Globus pallidus (tissue), 1 donor: ENCODE results near the gene TXN2.
"Not testable (repeated sequence)": the region's sequence is repeated elsewhere in the genome, so short reads cannot be mapped to it uniquely, and the experiment has no call there.

Experiments used
- DNase-seq: peaks from one replicate; pipeline ENCODE4 v3.0.0-alpha.2; 2015; ENCODE audit warnings: low spot score

TXN2 gene

GRCh38 chr22:36455571-36456463 is 25.6 kb downstream of the TXN2 start:
- DNase-seq = no peak

GRCh38 chr22:36454916-36455570 is 26.4 kb downstream of the TXN2 start:
- DNase-seq = peak; percentile 71

GRCh38 chr22:36453855-36454378 is 27.5 kb downstream of the TXN2 start:
- no peak for DNase-seq

GRCh38 chr22:36452978-36453607 is 28.3 kb downstream of the TXN2 start:
- DNase-seq = not testable (repeated sequence)

GRCh38 chr22:36452250-36452977 is 29.0 kb downstream of the TXN2 start:
- no peak for DNase-seq

DNA sequence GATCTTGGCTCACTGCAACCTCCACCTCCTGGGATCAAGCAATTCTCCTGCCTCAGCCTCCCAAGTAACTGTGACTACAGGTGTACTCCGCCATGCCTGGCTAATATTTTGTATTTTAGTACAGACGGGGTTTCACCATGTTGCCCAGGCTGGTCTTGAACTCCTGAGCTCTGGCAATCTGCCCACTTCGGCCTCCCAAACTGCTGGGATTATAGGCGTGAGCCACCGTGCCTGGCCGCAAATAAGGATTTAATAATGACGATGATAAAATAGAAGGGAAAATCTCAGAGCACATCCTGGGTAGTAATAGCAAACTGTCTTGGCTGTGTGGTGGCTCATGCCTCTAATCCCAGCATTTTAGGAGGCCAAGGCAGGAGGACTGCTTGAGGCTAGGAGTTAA is 30.5 kb downstream of the TXN2 start:
- DNase-seq = not testable (repeated sequence)

DNA sequence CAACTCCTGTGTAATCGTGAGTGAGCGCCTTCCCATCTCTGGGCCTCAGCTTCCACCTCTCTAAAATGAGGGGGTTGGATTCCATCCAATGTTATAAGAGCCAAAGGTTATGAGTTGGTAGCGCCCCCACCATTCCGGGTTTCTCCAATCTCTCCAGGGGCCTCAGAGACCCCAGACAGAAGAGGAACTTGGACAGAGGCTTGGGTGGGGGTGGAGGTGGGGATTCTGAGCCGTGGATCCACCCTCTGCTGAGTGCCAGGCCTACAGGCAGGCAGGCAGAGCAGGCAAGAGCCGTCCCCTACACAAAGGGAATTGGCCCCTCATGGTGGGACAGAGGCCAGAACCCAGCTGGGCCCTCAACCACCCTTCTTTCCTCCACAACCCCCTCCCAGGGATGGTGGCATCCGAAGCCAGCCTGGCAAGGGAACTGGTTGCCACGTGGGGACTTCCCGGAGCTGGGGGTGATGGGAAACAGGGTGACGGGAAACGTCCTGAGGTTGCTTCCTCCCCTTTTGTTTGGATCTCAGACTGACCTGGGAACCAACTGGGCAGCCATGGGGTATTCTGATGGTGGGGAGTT is 31.8 kb downstream of the TXN2 start:
- DNase-seq = no peak

- DNase-seq = no peak
Measured at GRCh38 chr22:36447632-36448031, 33.8 kb downstream of the TXN2 start.

- no peak for DNase-seq
Measured at GRCh38 chr22:36445158-36445668, 36.2 kb downstream of the TXN2 start.

- DNase-seq = no peak
Measured at GRCh38 chr22:36443198-36443770, 38.2 kb downstream of the TXN2 start.

- DNase-seq = no peak
Measured at GRCh38 chr22:36442506-36443197, 38.8 kb downstream of the TXN2 start.

DNA sequence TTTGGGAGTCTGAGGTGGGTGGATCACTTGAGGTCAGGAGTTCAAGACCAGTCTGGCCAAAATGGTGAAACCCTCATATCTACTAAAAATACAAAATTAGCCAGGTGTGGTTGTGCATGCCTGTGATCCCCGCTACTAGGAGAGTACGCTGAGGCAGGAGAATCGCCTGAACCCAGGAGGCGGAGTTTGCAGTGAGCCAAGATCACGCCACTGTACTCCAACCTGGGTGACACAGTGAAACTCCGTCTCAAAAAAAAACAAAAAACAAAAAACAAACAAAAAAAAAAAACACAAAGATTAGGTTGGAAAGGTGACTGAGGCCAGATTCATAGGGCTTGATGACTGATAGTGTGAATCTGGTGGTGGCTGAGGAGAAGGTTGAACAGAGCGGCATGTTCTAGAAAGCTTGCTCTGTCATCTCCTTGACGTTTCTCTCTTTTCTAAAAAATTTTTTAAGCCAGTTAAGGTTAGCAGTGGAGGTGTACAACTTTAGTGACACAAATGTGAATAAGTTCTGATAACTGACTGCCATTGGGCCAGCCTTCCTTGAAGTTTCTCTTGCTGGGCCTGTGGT is 40.9 kb downstream of the TXN2 start:
- DNase-seq = no peak

DNA sequence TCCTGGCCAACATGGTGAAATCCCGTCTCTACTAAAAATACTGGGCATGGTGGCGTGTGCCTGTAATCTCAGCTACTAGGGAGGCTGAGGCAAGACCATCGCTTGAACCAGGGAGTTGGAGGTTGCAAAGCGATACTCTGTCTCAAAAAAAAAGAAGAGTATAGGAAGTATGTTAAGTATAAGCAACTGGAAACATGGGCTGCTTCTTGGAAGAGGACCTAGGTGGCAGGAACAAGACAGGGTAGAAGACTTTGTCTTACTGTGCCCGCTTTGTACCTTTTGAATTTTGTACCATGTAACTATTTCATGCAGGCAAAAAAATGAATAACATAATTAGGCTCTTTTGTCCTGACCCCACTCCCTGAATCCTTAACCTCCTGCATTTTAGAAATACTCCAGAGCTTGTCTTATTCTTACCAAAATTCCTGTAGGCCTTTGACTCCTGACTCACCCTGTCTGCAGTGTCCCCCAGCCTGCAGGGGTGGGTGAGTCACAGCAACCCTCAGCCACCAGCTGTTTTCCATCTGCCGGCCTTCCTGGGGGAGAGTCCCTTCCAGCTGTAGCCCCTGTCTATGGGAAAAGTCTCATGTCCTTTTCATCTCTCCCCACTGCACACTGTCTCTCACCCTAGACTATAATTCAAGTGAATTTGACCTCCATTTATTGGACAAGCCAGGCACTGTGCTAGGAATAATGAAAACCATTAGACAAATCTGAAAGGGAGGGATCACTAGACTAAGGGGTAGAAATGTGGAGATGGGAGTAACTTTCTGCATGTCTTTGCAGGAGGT is 41.8 kb downstream of the TXN2 start:
- no peak for DNase-seq

GRCh38 chr22:36435516-36436415 is 45.7 kb downstream of the TXN2 start:
- DNase-seq = no peak

DNA sequence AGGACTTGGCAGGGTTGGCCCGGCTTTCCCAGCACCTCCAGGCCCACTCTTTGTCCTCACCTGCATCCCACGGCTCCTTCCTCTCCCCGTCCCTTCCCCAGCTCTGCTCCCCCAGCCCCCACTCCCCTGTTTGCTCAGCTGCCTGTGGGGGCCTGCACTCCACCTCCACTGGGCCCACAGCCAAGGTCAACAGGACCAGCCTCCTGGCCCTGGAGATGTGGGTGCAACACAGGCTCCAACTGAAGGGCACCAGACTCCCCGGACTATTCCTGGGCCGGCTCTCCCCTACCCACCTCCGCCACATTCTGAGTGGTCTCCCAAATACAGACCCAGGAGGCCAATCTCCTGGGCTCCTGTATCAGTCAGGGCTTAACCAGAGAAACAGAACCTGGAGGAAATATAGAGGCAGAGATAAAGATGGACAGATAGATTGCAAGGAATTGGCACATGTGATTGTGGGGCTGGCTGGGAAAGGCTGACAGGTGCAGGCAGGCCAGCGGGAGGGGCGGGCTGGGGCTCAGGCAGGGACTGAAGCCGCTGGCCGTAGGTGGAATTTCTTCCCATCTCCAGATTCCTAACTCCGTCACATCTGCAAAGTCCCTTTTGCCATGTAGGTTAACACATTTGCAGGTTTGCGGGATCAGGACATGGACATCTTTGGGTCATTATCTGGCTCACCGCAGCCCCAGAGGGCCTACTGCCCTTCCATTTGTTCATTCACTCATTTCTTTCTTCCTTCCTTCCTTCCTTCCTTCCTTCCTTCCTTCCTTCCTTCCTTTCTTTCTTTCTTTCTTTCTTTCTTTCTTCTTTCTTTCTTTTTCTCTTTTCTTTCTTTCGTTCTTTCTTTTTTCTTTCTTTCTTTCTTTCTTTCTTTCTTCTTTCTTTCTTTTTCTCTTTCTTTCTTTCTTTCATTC is 47.9 kb downstream of the TXN2 start:
- no peak for DNase-seq

GRCh38 chr22:36432592-36433317 is 48.7 kb downstream of the TXN2 start:
- DNase-seq = no peak
